HG02798 (cell line): ENCODE measurements around the gene ETV1.

ENCODE experiments used
- ATAC-seq: cut with Tn5 transposase; IDR thresholded peaks from one replicate; pipeline ENCODE4 v1.9.1; 2021; ENCODE audit warnings: mild to moderate bottlenecking; ENCODE audit not compliant: unreplicated experiment, poor library complexity

ETV1 gene

GRCh38 chr7:13890793-13891192 is 98.7 kb downstream of the ETV1 start:
- no peak for ATAC-seq

GRCh38 chr7:13886356-13886755 is 103.1 kb downstream of the ETV1 start:
- ATAC-seq = no peak

GRCh38 chr7:13882051-13882450 is 107.4 kb downstream of the ETV1 start:
- no peak for ATAC-seq

GRCh38 chr7:13880789-13881188 is 108.7 kb downstream of the ETV1 start:
- ATAC-seq = no peak

- no peak for ATAC-seq
These were observed 109.3 kb downstream of the ETV1 start for GRCh38 chr7:13879994-13880686.

- ATAC-seq = no peak
These were observed 110.3 kb downstream of the ETV1 start for GRCh38 chr7:13879143-13879542.

GRCh38 chr7:13878154-13878553 is 111.3 kb downstream of the ETV1 start:
- ATAC-seq = no peak

- no peak for ATAC-seq
These were observed 113.9 kb downstream of the ETV1 start for GRCh38 chr7:13875496-13876074.

GRCh38 chr7:13874783-13875182 is 114.7 kb downstream of the ETV1 start:
- ATAC-seq = no peak

- no peak for ATAC-seq
These were observed 116.8 kb downstream of the ETV1 start for GRCh38 chr7:13872709-13873108.

- no peak for ATAC-seq
These were observed 118.5 kb downstream of the ETV1 start for GRCh38 chr7:13871008-13871407.

- no peak for ATAC-seq
These were observed 128.7 kb downstream of the ETV1 start for GRCh38 chr7:13860734-13861133.

GRCh38 chr7:13856012-13856411 is 133.5 kb downstream of the ETV1 start:
- no peak for ATAC-seq

GRCh38 chr7:13852281-13852968 is 137.0 kb downstream of the ETV1 start:
- ATAC-seq = no peak

GRCh38 chr7:13851736-13852135 is 137.7 kb downstream of the ETV1 start:
- no peak for ATAC-seq

- ATAC-seq = peak; percentile 94
These were observed 139.2 kb downstream of the ETV1 start for GRCh38 chr7:13850185-13850752.

GRCh38 chr7:13849163-13849892 is 140.1 kb downstream of the ETV1 start:
- no peak for ATAC-seq

- no peak for ATAC-seq
These were observed 140.8 kb downstream of the ETV1 start for GRCh38 chr7:13848681-13849131.

- ATAC-seq = no peak
These were observed 143.1 kb downstream of the ETV1 start for GRCh38 chr7:13846386-13846785.

- no peak for ATAC-seq
These were observed 143.9 kb downstream of the ETV1 start for GRCh38 chr7:13845601-13846000.

GRCh38 chr7:13844954-13845353 is 144.5 kb downstream of the ETV1 start:
- no peak for ATAC-seq
